GM19035 (cell line): ENCODE data around the gene HPS4.
"Not testable (repeated sequence)": the region's sequence is repeated elsewhere in the genome, so short reads cannot be mapped to it uniquely, and the experiment has no call there.

Experiments
- ATAC-seq: cut with Tn5 transposase; IDR thresholded peaks from one replicate; pipeline ENCODE4 v1.9.1; 2021; ENCODE audit not compliant: unreplicated experiment

HPS4 gene

DNA sequence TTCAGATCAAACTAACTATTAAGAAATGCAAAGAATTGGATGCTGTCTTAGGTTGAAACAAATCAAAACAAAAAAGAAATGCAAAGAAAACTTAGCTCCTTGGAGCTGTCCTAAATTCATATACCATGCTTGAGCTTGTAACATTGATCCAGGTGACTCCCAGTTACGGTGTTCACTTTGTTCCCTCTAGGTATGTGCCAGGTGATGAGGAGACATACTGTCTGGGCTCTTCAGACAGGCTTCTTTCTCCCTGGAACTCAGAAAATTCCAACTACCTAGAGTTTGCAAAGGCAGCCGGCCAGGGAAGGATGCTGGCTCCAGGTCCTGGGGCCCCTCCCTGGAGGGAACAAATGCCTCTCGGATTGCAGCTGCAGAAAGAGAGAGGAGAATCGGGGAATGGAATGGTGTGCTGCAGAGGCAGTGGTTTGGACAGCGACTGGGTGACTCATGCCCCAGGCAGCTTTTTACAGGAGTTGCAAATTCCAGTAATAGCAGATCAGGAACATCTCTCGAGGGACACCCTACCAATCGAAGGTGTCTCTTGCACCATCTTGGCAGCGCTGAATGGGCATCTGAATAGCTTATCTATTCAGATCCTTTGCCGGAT, 66.8 kb downstream of the HPS4 start:
- no peak for ATAC-seq

DNA sequence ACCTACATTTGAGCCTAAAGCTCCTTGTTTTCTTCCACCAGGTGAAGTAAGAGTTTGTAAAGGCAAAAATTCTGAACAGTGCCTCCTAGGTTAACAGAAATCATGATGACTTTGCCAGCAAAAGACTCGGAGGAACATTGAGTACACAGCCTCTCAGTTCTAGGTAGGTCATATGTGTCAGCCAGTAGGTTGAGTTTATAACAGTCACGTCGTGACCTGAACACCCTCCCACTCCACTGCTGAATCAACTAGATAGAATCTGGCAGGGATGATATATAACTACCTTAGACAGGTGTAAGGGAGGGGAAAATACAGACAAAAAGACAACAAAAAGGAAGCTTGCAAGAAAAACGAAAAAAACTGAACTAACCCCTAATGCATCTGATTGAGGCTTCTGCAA, 67.3 kb downstream of the HPS4 start:
- no peak for ATAC-seq

DNA sequence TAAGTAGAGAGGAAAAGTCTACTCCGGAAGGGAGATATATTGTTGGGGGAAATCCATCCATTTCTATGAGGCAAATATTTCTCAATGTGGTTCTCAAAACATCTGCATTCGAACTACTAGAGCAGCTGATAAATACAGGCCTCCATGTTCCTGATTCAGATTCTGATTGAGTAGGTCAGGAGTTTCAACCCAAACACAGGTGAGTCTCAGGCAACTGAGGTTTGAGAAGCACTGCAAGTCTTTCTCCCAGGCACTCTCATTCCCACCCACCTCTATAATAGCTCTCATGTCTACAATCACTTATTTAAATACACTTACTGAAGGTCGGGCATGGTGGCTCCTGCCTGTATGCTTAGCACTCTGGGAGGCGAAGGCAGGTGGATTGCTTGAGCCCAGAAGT, 69.2 kb downstream of the HPS4 start:
- ATAC-seq: no peak

DNA sequence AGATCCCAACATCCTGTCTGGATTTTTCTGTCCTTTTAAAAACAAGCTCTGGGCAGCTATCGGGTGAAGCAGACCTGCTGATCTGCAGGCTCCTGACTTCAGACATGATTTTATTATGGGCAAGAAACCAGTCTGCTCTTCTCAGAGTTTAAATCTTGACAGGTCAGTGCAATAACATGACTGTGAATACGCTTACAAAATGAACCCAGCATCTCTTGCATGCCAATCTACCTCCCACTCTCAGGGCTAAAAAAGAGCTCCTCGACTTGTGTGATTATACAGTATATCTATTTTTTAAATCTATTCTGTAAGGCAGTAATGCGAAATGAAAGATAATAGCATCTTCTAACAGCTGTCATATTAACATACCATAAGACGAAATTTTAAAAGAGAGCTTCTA, 73.2 kb downstream of the HPS4 start:
- no peak for ATAC-seq

DNA sequence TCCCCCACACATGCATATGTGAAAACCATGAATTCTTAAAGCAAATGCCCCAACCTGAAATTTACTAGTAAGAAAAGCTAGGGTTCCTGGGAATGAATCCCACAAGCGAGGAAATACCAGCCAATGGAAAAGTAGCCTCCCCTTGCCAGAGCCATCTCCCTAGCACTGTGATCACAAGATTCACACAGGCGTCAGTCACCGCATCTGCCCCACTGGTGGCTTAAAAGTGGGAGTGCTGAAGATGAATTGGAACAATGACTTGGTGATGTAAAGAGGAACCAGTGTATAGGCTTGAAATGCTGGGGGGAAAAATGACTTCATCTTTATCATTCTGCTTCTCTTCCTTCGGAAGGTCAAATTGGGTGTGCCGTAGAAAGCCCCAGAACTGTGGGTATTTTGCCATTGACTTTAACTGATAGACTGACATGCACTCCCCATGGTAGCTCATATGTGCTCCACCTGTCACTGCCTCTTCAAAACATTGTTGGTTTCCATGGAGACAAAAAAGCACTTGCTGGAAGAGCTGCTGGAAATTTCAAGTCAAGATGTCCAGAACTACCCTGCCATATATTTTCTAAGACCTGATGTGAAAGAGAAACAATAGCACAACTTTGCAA, 73.8 kb downstream of the HPS4 start:
- ATAC-seq: no peak

DNA sequence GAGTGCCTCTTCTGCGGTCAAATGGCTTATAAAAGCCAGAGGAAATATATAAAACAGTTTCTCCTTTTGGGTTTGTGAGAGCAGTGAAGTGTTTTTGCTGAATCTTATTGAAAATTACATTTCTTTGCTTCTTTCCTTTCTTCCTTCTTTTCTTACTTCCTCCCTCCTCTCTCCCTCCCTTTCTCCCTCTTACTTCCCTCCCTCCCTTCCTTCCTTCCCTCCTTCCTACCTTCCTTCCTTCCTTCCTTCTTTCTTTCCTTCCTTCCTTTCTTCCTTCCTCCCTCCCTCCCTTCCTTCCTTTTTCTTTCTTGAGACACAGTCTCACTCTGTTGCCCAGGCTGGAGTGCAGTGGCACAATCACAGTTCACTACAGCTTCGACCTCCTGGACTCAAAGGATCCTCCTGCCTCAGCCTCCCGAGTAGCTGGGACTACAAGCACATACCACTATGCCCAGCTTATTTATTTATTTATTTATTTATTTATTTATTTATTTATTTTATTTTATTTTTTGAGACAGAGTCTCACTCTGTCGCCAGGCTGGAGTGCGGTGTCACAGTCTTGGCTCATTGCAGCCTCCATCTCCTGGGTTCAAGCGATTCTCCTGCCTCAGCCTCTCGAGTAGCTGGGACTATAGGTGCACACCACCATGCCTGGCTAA, 74.9 kb downstream of the HPS4 start:
- ATAC-seq: not testable (repeated sequence)

DNA sequence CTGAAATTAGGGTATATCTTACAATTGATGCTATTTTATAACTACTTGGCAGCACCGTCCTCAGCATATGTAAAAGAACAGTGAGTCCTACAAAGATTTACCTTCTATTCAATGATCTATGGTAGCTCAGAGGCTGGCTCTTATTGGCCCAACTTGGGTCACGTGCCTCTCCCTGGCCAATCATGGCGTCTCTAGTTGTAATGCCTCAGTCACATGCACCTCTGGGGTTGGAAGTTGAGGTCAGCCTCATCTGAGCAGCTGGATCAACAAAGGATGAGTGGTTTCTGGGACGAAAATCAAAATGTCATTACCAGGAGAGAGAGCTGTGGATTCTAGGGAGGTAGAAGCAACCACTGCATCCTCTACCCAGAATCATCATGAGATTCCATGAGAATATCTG, 77.5 kb downstream of the HPS4 start:
- ATAC-seq: no peak

DNA sequence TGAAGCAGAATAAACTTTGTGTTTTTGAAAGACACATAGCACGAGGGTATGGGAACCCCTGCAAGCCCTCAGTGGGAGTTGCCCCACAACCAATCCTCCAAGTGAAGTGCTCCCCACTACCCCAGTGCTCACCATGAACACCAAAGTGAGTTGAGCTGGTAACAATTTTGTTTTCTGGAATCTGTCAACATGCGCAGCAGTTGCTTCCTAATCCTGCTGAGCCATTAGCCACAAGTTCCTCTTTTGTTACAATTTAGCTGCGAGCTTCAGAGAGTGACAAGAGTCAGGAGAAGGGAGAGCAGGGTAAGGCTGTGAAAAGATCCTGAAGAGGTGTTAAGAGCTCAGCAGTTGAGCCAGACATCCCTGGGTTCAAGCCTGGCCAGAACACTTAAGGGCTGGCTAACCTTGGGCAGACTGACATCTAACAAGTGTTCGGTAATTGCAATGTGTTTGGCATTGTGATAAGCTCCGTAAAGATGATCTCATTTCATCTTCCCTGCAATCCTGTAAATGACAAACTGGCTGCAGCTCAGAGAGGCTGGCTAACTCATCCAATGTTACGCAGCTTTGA, 78.6 kb downstream of the HPS4 start:
- ATAC-seq: no peak

DNA sequence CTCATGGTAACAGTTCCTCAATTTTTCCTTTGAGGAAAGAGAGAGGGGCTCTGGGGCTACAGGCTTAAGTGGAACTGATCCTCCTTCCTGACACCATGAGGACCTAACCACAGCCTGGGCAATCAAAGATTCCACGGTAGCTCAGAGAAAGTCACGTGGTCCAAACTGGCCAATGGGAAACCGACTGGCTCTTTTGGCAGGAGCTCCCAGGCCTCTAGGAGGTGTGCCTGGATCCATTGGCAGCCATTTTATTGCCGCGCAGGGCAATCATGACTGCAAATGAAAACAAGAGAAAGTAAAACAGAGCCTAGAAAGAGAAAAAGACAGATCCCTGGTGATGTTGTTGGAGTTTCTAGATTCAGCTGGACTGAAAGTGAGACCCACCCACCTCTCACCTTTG, 81.9 kb downstream of the HPS4 start:
- no peak for ATAC-seq
